OCI-LY7 (cell line): ENCODE data around the gene ANO1. TPM values are rescaled to one million over a fixed set of nuclear protein-coding genes. Genes with fewer than 3 reads are reported as not detected.

ENCODE experiments used
- BruUV-seq: library from RNA; stranded (reverse); fragments of 400-500 nt; replicated peaks from 2 replicates; lab custom pipeline; 2021; lab: Mats Ljungman, UMichigan
- CTCF ChIA-PET: fragments of 300-600 bp; sonication (Branson Sonifier 250); formaldehyde crosslinking; loops from one replicate; lab custom pipeline; 2022; ENCODE audit warnings: antibody characterized with exemption; ENCODE audit not compliant: unreplicated experiment; lab: Charles Lee
- POLR2A ChIA-PET: fragments of 300-600 bp; sonication (Branson Sonifier 250); formaldehyde crosslinking; loops from one replicate; lab custom pipeline; 2022; ENCODE audit warnings: antibody characterized with exemption; lab: Charles Lee
- DNase-seq: peaks from one replicate; pipeline ENCODE4 v3.0.0-alpha.2; 2015; ENCODE audit warnings: low spot score
- H2AFZ ChIP-seq: fragments of 200-600 bp; sonication (generic), shearing (Covaris generic); 2 replicates; pipeline ENCODE4 v1.6.1; 2014; ENCODE audit warnings: mild to moderate bottlenecking, antibody characterized with exemption, low read length, moderate library complexity
- H3K27ac ChIP-seq: fragments of 200-600 bp; sonication (generic); 2 replicates; pipeline ENCODE4 v1.5.1; 2014; ENCODE audit warnings: mixed run types, low read depth, mild to moderate bottlenecking, moderate library complexity, low read length, inconsistent platforms; ENCODE audit not compliant: poor library complexity, severe bottlenecking
- H3K36me3 ChIP-seq: fragments of 200-600 bp; sonication (generic); 2 replicates; pipeline ENCODE4 v1.6.1; 2014; ENCODE audit warnings: mild to moderate bottlenecking, antibody characterized with exemption, low read length, moderate library complexity, mixed read lengths; ENCODE audit not compliant: insufficient read depth
- H3K4me1 ChIP-seq: fragments of 200-600 bp; sonication (generic); 2 replicates; pipeline ENCODE4 v1.5.1; 2014; ENCODE audit warnings: mild to moderate bottlenecking, low read length; ENCODE audit not compliant: insufficient read depth, poor library complexity, severe bottlenecking
- H3K4me2 ChIP-seq: fragments of 200-600 bp; sonication (generic); 2 replicates; pipeline ENCODE4 v1.6.1; 2014; ENCODE audit warnings: mild to moderate bottlenecking, low read length
- H3K4me3 ChIP-seq: fragments of 200-600 bp; sonication (generic); 2 replicates; pipeline ENCODE4 v1.5.1; 2014; ENCODE audit warnings: mild to moderate bottlenecking, low read depth, low read length; ENCODE audit not compliant: poor library complexity, severe bottlenecking
- H3K79me2 ChIP-seq: fragments of 200-600 bp; sonication (generic); 2 replicates; pipeline ENCODE4 v1.6.1; 2016; ENCODE audit warnings: low read depth, mild to moderate bottlenecking, low read length, moderate library complexity, mixed read lengths; ENCODE audit not compliant: insufficient read depth
- H3K9me2 ChIP-seq: fragments of 200-600 bp; sonication (generic); 2 replicates; pipeline ENCODE4 v1.6.1; 2016; ENCODE audit warnings: mild to moderate bottlenecking, low read length, mixed read lengths; ENCODE audit not compliant: insufficient read depth
- H3K9me3 ChIP-seq: fragments of 200-600 bp; sonication (generic); 2 replicates; pipeline ENCODE4 v1.6.1; 2014; ENCODE audit warnings: mild to moderate bottlenecking, mixed run types, low read length, mixed read lengths
- H4K20me1 ChIP-seq: fragments of 200-600 bp; sonication (generic); 2 replicates; pipeline ENCODE4 v1.6.1; 2014; ENCODE audit warnings: mild to moderate bottlenecking, antibody characterized with exemption, low read length, moderate library complexity, mixed read lengths; ENCODE audit not compliant: insufficient read depth
- CTCF ChIP-seq: fragments of 200-600 bp; sonication (generic); conservative IDR thresholded peaks from 2 replicates; pipeline ENCODE4 v1.5.1; 2014; ENCODE audit warnings: mild to moderate bottlenecking, antibody characterized with exemption, low read length, moderate library complexity, mixed read lengths
- EZH2phosphoT487 ChIP-seq: fragments of 200-600 bp; sonication (generic); IDR thresholded peaks from 2 replicates; pipeline ENCODE4 v1.6.1; 2018; ENCODE audit warnings: low read depth, borderline replicate concordance, mild to moderate bottlenecking, mixed run types, antibody characterized with exemption, low read length, moderate library complexity, mixed read lengths
- intact Hi-C: fragments of 100-400 bp; cut with micrococcal nuclease; formaldehyde crosslinking; loops from one replicate; pipeline ENCODE4 v1.10.0; 2022; ENCODE audit not compliant: unreplicated experiment
- total RNA-seq, 2 experiments: library from RNA; depleted of rRNA in 1 of 2; stranded (reverse); fragments of >200 nt in 1 of 2; shearing (Covaris generic) in 1 of 2; gene quantifications; 2 replicates each; pipeline ENCODE4 v1.2.3, GENCODE V29; 2014 to 2022

ANO1 gene
- total RNA-seq, 2 experiments from 2014 or later, result not detected

GRCh38 chr11:70169632-70170031, 91.5 kb downstream of the ANO1 start:
- no peak for DNase-seq
- Histone ChIP-seq H3K4me2 (no peak overlapping the region), H3K27ac (no peak overlapping the region), H4K20me1 (no peaks in the 10 kb centered on the region), H3K9me2 (no peaks in the 10 kb centered on the region), H3K4me1 (no peaks in the 10 kb centered on the region), H3K4me3 (no peak overlapping the region), H3K36me3 (no peaks in the 10 kb centered on the region), H3K9me3 (no peaks in the 10 kb centered on the region), H3K79me2 (no peaks in the 10 kb centered on the region), H2AFZ (no peak overlapping the region)
- TF ChIP-seq EZH2phosphoT487 (no peak), CTCF (no peak)
- POLR2A ChIA-PET, result no interaction called here
- intact Hi-C loops, result no loop called here
- CTCF ChIA-PET, result no interaction called here
- BruUV-seq, result no TSS peak

- Histone ChIP-seq H3K4me1 (no peaks in the 10 kb centered on the region), H2AFZ (no peak overlapping the region), H3K9me2 (no peaks in the 10 kb centered on the region), H3K36me3 (no peaks in the 10 kb centered on the region), H4K20me1 (no peaks in the 10 kb centered on the region), H3K79me2 (no peaks in the 10 kb centered on the region), H3K27ac (no peak overlapping the region), H3K4me2 (no peak overlapping the region), H3K9me3 (no peaks in the 10 kb centered on the region), H3K4me3 (no peak overlapping the region)
- no TSS peak for BruUV-seq
- intact Hi-C loops, result no loop called here
- DNase-seq, result no peak
- POLR2A ChIA-PET, result no interaction called here
- CTCF ChIA-PET, result interaction anchor here (0.6 kb wide), 1 partner anchor 25 kb away, joined by 3 read pairs; no protein-coding TSS in a partner anchor
- TF ChIP-seq EZH2phosphoT487 (no peak), CTCF (no peak)
Observed at GRCh38 chr11:70170596-70171210, 92.6 kb downstream of the ANO1 start.

- ChIA-PET POLR2A (no interaction called here), CTCF (no interaction called here)
- Histone ChIP-seq H3K4me3 (no peak overlapping the region), H4K20me1 (no peaks in the 10 kb centered on the region), H3K36me3 (no peaks in the 10 kb centered on the region), H3K9me2 (no peaks in the 10 kb centered on the region), H3K4me1 (no peaks in the 10 kb centered on the region), H3K27ac (no peak overlapping the region), H3K9me3 (no peaks in the 10 kb centered on the region), H3K4me2 (no peak overlapping the region), H2AFZ (no peak overlapping the region), H3K79me2 (no peaks in the 10 kb centered on the region)
- no TSS peak for BruUV-seq
- TF ChIP-seq EZH2phosphoT487 (no peak), CTCF (no peak)
- no peak for DNase-seq
- intact Hi-C loops, result no loop called here
Observed at GRCh38 chr11:70173018-70173417, 94.9 kb downstream of the ANO1 start.
